Muscle of leg (tissue), 16 donors: ENCODE data around the gene CPA1. TPM values are rescaled to one million over a fixed set of nuclear protein-coding genes. Genes with fewer than 3 reads are reported as not detected.

Source experiments
- DNase-seq: peaks from one replicate; pipeline ENCODE4 v3.0.0; 2013
- H3K27ac ChIP-seq: one replicate; pipeline ENCODE4 v1.5.1; 2013; ENCODE audit warnings: mild to moderate bottlenecking, low read length, control low read depth
- H3K27me3 ChIP-seq: one replicate; pipeline ENCODE4 v1.6.1; 2013; ENCODE audit warnings: low read length; ENCODE audit not compliant: control insufficient read depth, insufficient read depth
- H3K36me3 ChIP-seq: one replicate; pipeline ENCODE4 v1.6.1; 2013; ENCODE audit warnings: low read length; ENCODE audit not compliant: control insufficient read depth, insufficient read depth
- H3K4me1 ChIP-seq: one replicate; pipeline ENCODE4 v1.6.1; 2013; ENCODE audit warnings: low read length; ENCODE audit not compliant: control insufficient read depth, insufficient read depth
- H3K4me3 ChIP-seq: one replicate; pipeline ENCODE4 v1.5.1; 2013; ENCODE audit warnings: low read length, control low read depth
- H3K9me3 ChIP-seq: replicated peaks from 2 replicates; pipeline ENCODE4 v1.6.1; 2013; ENCODE audit warnings: low read depth, low read length; ENCODE audit not compliant: control insufficient read depth
- WGBS: methylation state at CpG from one replicate; pipeline ENCODE4 v1.1.5; 2013; ENCODE audit warnings: missing lambda C conversion rate; ENCODE audit not compliant: insufficient coverage; 5-methylcytosine and 5-hydroxymethylcytosine counted together
- long read RNA-seq, 11 donors: transcript quantifications; one replicate each; lab custom pipeline, GENCODE V29; 2026
- polyA plus RNA-seq, 8 donors: library from polyadenylated mRNA; unstranded; fragments of 120-200 nt; gene quantifications; one replicate each; pipeline versions ENCODE4 v1.2.1 to v1.2.3, GENCODE V29; 2013; ENCODE audit warnings: inconsistent platforms in 1 of 8, low replicate concordance in 1 of 8; ENCODE audit not compliant: insufficient read length in 8 of 8, insufficient read depth in 1 of 8
- total RNA-seq: library from RNA; stranded (reverse); fragments of 120-200 nt; gene quantifications from one replicate; pipeline ENCODE4 v1.2.4, GENCODE V29; 2013

The CPA1 gene
- 3.6 TPM for total RNA-seq
- 1 to 10 TPM; 2.6 to 6.7 (median 4.5) TPM for polyA plus RNA-seq
- long read RNA-seq, donor 1, partial matches to known transcripts: 0 of 3 reads
- long read RNA-seq, donor 1, other reads (novel, unspliced or antisense): 0 of 3 reads
- long read RNA-seq, donor 2: 0 reads
- long read RNA-seq, donor 3, partial matches to known transcripts: 0 of 1 reads
- long read RNA-seq, donor 3, other reads (novel, unspliced or antisense): 0 of 1 reads
- long read RNA-seq, donor 4: 0 reads
- long read RNA-seq, donor 5: 0 reads
- long read RNA-seq, donor 6, partial matches to known transcripts: 0 of 2 reads
- long read RNA-seq, donor 6, other reads (novel, unspliced or antisense): 0 of 2 reads
- long read RNA-seq, donor 7: 0 reads
- long read RNA-seq, donor 8, partial matches to known transcripts: 0 of 1 reads
- long read RNA-seq, donor 8, other reads (novel, unspliced or antisense): 0 of 1 reads
- long read RNA-seq, donor 9: 0 reads
- long read RNA-seq, donor 10, partial matches to known transcripts: 16 of 16 reads
- long read RNA-seq, donor 10, other reads (novel, unspliced or antisense): 0 of 16 reads
- long read RNA-seq, donor 11, partial matches to known transcripts: 6 of 6 reads
- long read RNA-seq, donor 11, other reads (novel, unspliced or antisense): 0 of 6 reads

DNA sequence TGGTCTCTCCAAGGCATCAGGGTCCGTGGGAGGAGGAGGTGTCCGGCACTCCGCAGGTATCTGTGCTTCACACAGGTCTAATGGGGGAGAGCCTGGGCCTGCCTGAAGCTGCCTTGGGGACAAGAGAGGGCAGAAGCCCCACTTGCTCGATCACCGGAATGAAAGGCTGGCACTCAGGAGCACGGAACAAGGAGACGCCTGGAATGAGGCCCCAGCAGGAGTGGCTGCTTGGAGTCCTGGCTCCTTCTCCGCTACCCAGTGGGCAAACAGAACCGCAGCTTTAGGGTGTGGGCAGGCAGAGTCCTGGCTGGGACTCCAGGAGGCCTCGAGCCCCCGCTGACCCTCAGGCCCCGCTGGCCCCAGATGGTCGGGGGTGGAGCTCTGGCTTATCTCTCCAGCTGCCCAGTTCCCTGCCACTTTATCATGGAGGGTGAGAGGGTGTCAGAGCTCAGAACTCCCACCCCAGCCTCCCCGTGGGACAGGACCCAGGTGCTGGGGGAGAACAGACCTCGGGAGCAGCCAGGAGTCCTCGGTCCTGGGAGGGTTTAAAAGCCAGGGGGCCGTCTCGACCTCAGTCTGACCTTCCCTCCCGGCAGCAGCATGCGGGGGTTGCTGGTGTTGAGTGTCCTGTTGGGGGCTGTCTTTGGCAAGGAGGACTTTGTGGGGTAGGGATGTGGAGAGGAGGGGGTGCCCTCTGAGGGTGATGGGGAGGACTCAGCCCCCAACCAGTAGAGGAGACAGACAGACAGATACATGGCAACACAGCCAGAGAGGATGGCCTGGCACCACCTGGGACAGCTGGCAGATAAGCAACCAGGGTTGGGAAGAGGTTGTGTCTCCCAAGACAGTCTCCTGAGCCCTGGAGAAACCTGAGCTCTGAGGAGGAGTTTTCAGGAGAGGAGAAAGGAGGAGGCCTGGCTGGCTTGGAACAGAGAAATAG lies at the start of gene CPA1:
CPA1 (plus strand) TSS at position 574 of the 940 bp plus-strand sequence; CDS start at position 601, 27 bp downstream.
- no peaks in the 10 kb centered on the region for H3K27me3 ChIP-seq
- WGBS: 32% methylated on average over 15 of the region's 20 CpGs
- H3K4me1 ChIP-seq: peaks cover 42% of the 10 kb centered on the region
- peaks cover 10% of the 10 kb centered on the region for H3K9me3 ChIP-seq
- H3K4me3 ChIP-seq: no peak within 1 kb of the TSS
- peak; percentile 81 for DNase-seq
- peak within 1 kb of the TSS; percentile 88 for H3K27ac ChIP-seq
- no peaks in the 10 kb centered on the region for H3K36me3 ChIP-seq

- no peaks in the 10 kb centered on the region for H3K27me3 ChIP-seq
- no peaks in the 10 kb centered on the region for H3K36me3 ChIP-seq
- H3K27ac ChIP-seq: no peak overlapping the region
- no peak overlapping the region for H3K4me3 ChIP-seq
- peak; percentile 51 for DNase-seq
- peaks cover 3% of the 10 kb centered on the region for H3K4me1 ChIP-seq
- WGBS: no CpG with 5 or more reads among the region's 4 CpGs
- no peaks in the 10 kb centered on the region for H3K9me3 ChIP-seq
Observed at GRCh38 chr7:130332259-130333053, 47.8 kb upstream of the CPA1 start.

GRCh38 chr7:130333832-130334231 lies 46.5 kb upstream of the CPA1 start:
- no CpG with 5 or more reads among the region's 2 CpGs for WGBS
- Histone ChIP-seq H3K36me3 (no peaks in the 10 kb centered on the region), H3K4me1 (peaks cover 3% of the 10 kb centered on the region), H3K4me3 (no peak overlapping the region), H3K27ac (peak overlapping the region; percentile 74), H3K9me3 (no peaks in the 10 kb centered on the region), H3K27me3 (no peaks in the 10 kb centered on the region)
- DNase-seq: peak; percentile 74

GRCh38 chr7:130334274-130334673 lies 46.0 kb upstream of the CPA1 start:
- H3K36me3 ChIP-seq: no peaks in the 10 kb centered on the region
- peak overlapping the region; percentile 77 for H3K27ac ChIP-seq
- no peaks in the 10 kb centered on the region for H3K27me3 ChIP-seq
- peaks cover 3% of the 10 kb centered on the region for H3K4me1 ChIP-seq
- no peak overlapping the region for H3K4me3 ChIP-seq
- peak; percentile 94 for DNase-seq
- no peaks in the 10 kb centered on the region for H3K9me3 ChIP-seq
- WGBS: 22% methylated on average over 4 of the region's 6 CpGs

- Histone ChIP-seq H3K36me3 (no peaks in the 10 kb centered on the region), H3K9me3 (peaks cover 4% of the 10 kb centered on the region), H3K27me3 (no peaks in the 10 kb centered on the region), H3K27ac (no peak overlapping the region), H3K4me3 (no peak overlapping the region), H3K4me1 (peaks cover 3% of the 10 kb centered on the region)
- WGBS: 74% methylated on average over 4 of the region's 6 CpGs
- DNase-seq: no peak
Observed at GRCh38 chr7:130337410-130337971, 42.8 kb upstream of the CPA1 start.

DNA sequence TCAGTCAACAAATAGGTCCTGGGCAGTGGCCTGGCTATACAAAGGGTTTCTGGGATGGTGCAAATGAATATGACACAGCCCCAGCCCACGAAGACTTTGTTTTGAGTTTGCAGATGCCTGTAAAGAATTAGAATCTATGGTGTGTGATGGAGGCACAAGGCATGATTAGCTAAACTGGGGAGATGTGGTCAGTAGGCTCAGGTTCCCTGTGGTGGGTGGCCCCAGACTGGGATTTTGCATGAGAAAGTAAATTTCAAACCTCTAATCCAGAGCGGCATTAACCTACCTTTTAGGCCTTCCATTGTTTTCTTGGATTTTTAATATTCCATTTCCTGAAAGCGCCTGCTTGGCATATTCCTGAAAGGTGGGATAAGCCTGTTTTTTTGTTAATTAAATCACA lies 42.1 kb upstream of the CPA1 start:
- no peak overlapping the region for H3K4me3 ChIP-seq
- DNase-seq: no peak
- no peaks in the 10 kb centered on the region for H3K36me3 ChIP-seq
- WGBS: 50% methylated on average over 1 of the region's 3 CpGs
- peak overlapping the region; percentile 53 for H3K27ac ChIP-seq
- H3K27me3 ChIP-seq: no peaks in the 10 kb centered on the region
- peaks cover 4% of the 10 kb centered on the region for H3K9me3 ChIP-seq
- peaks cover 3% of the 10 kb centered on the region for H3K4me1 ChIP-seq

- Histone ChIP-seq H3K9me3 (peaks cover 4% of the 10 kb centered on the region), H3K36me3 (no peaks in the 10 kb centered on the region), H3K27me3 (no peaks in the 10 kb centered on the region), H3K4me3 (no peak overlapping the region), H3K27ac (no peak overlapping the region), H3K4me1 (peaks cover 25% of the 10 kb centered on the region)
- no peak for DNase-seq
- no CpG with 5 or more reads among the region's 4 CpGs for WGBS
Observed at GRCh38 chr7:130341882-130342281, 38.4 kb upstream of the CPA1 start.

DNA sequence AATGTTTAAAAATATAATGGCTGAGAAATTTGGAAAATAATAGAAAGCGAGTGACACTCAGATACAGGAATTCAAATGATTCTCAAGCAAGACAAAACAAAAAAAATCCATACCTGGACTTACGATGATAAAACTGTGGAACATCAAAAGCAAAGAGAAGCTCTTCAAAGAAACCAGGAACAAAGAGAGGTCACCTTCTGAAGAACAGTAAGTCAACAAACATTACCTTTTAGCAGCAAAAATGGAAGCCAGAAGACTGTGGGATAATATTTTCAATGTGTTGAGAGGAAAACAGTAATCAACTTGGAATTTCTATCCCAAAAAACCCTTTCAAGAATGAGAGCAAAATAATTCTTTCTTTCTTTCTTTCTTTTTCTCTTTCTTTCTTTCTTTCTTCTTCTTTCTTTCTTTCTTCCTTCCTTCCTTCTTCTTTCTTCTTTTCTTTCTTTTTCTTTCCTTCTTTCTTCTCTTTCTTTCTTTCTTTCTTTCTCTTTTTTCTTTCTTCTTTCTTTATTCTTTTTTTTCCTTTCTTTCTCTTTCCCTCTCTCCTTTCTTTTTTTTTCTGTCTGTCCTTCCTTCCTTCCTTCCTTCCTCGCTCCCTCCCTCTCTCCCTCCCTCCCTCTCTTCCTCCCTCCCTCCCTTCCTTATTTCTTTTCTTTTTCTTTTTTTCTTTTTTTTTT lies 37.5 kb upstream of the CPA1 start:
- no peak overlapping the region for H3K4me3 ChIP-seq
- WGBS: no CpG with 5 or more reads among the region's 3 CpGs
- H3K27me3 ChIP-seq: no peaks in the 10 kb centered on the region
- peaks cover 33% of the 10 kb centered on the region for H3K4me1 ChIP-seq
- no peak for DNase-seq
- H3K36me3 ChIP-seq: no peaks in the 10 kb centered on the region
- H3K9me3 ChIP-seq: peaks cover 4% of the 10 kb centered on the region
- no peak overlapping the region for H3K27ac ChIP-seq
